Testis (tissue), 3 donors: ENCODE data around the gene ACTMAP. TPM values are rescaled to one million over a fixed set of nuclear protein-coding genes. Genes with fewer than 3 reads are reported as not detected.

Experiments used
- DNase-seq: peaks from one replicate; pipeline ENCODE4 v3.0.0-alpha.2; 2019
- H3K27ac ChIP-seq, 2 donors: fragments of 200-600 bp; sonication (generic); one replicate each; pipeline ENCODE4 v1.5.1; 2019
- H3K27me3 ChIP-seq: fragments of 200-600 bp; sonication (generic); one replicate; pipeline ENCODE4 v1.5.1; 2019
- H3K36me3 ChIP-seq: fragments of 200-600 bp; sonication (generic); one replicate; pipeline ENCODE4 v1.5.1; 2017; ENCODE audit warnings: low read depth; ENCODE audit errors: missing control alignments
- H3K4me1 ChIP-seq: fragments of 200-600 bp; sonication (generic); one replicate; pipeline ENCODE4 v1.5.1; 2019
- H3K4me3 ChIP-seq, 2 donors: fragments of 200-600 bp; sonication (generic); one replicate each; pipeline ENCODE4 v1.5.1; 2017 to 2019
- H3K9me3 ChIP-seq: fragments of 200-600 bp; sonication (generic); one replicate; pipeline ENCODE4 v1.5.1; 2017
- CTCF ChIP-seq, 3 experiments: fragments of 450-650 bp in 2 of 3; fragments of 200-600 bp in 1 of 3; sonication (generic) in 1 of 3; IDR thresholded peaks; one replicate each; pipeline ENCODE4 v1.5.1; 2016 to 2019; ENCODE audit warnings: antibody characterized with exemption in 3 of 3, mild to moderate bottlenecking in 2 of 3, moderate library complexity in 1 of 3
- POLR2A ChIP-seq: fragments of 450-650 bp; IDR thresholded peaks from one replicate; pipeline ENCODE4 v1.6.1; 2017; ENCODE audit warnings: antibody characterized with exemption, mild to moderate bottlenecking, moderate library complexity
- WGBS, 2 donors: methylation state at CpG; one replicate each; pipeline ENCODE4 v1.1.5; 2018; 5-methylcytosine and 5-hydroxymethylcytosine counted together
- intact Hi-C: fragments of 100-400 bp; cut with DNase I; formaldehyde crosslinking; loops from one replicate; pipeline ENCODE4 v1.15.1; 2023; ENCODE audit warnings: low total_unique reads
- polyA plus RNA-seq: library from polyadenylated mRNA; stranded (reverse); fragments of 350-450 nt; fragmentation: Illumina TruSeq; extraction: RNeasy Lipid Tissue Mini Kit (QIAGEN cat#74804); gene quantifications from one replicate; pipeline ENCODE4 v1.2.3, GENCODE V29; 2014; ENCODE audit warnings: low read depth, low replicate concordance; ENCODE audit not compliant: insufficient read depth
- total RNA-seq, 2 donors: library from RNA; depleted of rRNA; stranded (reverse); fragments of >200 nt; gene quantifications; one replicate each; pipeline ENCODE4 v1.2.3, GENCODE V29; 2016

ACTMAP gene
- total and polyA plus RNA-seq, 3 donors from 2014 or later = 14.8 to 21.5 (median 17.7) TPM

GRCh38 chr19:40705950-40706619 is 44.2 kb downstream of the ACTMAP start:
- Histone ChIP-seq H3K4me1 (peaks cover 3% of the 10 kb centered on the region), H3K27me3 (no peaks in the 10 kb centered on the region), H3K27ac (peak overlapping the region; percentile 15 to 18), H3K4me3 (no peak overlapping the region), H3K36me3 (no peaks in the 10 kb centered on the region), H3K9me3 (no peaks in the 10 kb centered on the region)
- intact Hi-C loops = no loop called here
- WGBS, 2 donors = 78 to 81% methylated on average over 7 of the region's 7 CpGs
- DNase-seq = no peak
- TF ChIP-seq POLR2A = no peak
- no peak for TF ChIP-seq CTCF (IDR thresholded peaks at IDR 0.05)

GRCh38 chr19:40705362-40705651 is 45.0 kb downstream of the ACTMAP start:
- Histone ChIP-seq H3K9me3 (no peaks in the 10 kb centered on the region), H3K27ac (no peak overlapping the region), H3K27me3 (no peaks in the 10 kb centered on the region), H3K4me1 (peaks cover 3% of the 10 kb centered on the region), H3K4me3 (no peak overlapping the region), H3K36me3 (no peaks in the 10 kb centered on the region)
- 51 to 64% methylated on average over 8 to 9 of the region's 9 CpGs for WGBS, 2 donors
- TF ChIP-seq POLR2A (no peak), CTCF (IDR thresholded peaks at IDR 0.05) (no peak)
- peak; percentile 79 for DNase-seq
- intact Hi-C loops = no loop called here

DNA sequence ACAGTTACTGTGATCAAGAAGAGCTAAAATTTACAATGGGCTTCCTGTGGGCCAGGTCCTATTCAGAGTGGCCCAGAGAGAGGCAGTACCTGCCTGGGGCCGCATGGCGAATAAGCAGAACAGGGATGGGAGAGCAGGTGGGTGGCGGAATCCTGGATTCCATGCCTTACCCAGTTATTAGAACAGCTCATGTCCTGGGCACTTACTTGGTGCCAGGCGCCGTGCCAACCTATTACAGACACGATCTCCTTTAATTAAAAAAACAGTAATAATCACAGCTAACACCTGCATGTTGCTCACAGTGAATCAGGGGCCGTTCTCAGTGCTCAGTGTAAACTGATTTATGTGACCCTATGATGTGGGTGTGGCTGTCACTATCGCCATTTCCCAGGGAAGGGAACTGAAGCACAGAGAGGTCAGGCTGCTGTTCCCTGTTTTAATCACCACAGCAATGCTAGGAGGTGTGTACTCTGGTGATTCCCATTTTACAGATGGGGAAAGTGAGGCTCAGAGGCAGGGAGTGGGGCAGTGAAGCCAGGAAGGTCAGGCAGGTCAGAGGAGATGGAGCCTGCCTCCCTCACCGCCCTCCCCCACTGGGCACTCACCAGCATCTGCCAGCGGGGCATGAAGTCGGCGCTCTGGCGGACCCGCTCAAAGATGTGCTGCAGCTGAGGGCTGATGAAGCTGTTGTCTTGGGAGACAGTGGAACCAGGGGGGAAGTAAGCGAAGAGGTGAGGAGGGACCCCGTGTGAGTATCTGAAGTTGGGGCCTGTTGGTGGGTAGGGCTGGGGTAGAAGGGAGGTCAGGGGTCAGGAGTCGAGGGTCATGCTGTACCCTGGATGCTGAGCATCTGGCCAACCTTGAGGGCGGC is 45.6 kb downstream of the ACTMAP start:
- Histone ChIP-seq H3K27me3 (no peaks in the 10 kb centered on the region), H3K4me3 (no peak overlapping the region), H3K4me1 (peaks cover 3% of the 10 kb centered on the region), H3K36me3 (no peaks in the 10 kb centered on the region), H3K27ac (no peak overlapping the region), H3K9me3 (no peaks in the 10 kb centered on the region)
- no peak for TF ChIP-seq POLR2A
- TF ChIP-seq CTCF (IDR thresholded peaks at IDR 0.05) = no peak
- WGBS, 2 donors = 77 to 80% methylated on average over 18 of the region's 18 CpGs
- no peak for DNase-seq
- intact Hi-C loops = no loop called here

- H3K27ac ChIP-seq = no peak overlapping the region
- no peaks in the 10 kb centered on the region for H3K27me3 ChIP-seq
- no peaks in the 10 kb centered on the region for H3K36me3 ChIP-seq
- peaks cover 3% of the 10 kb centered on the region for H3K4me1 ChIP-seq
- DNase-seq = no peak
- H3K4me3 ChIP-seq = no peak overlapping the region
- 91 to 94% methylated on average over 24 of the region's 24 CpGs for WGBS, 2 donors
- no peaks in the 10 kb centered on the region for H3K9me3 ChIP-seq
- intact Hi-C loops = no loop called here
- TF ChIP-seq POLR2A (no peak), CTCF (IDR thresholded peaks at IDR 0.05) (no peak)
Observed at GRCh38 chr19:40703029-40703755, 47.1 kb downstream of the ACTMAP start.
